Measurements from ENCODE around the gene PLG. TPM values are rescaled to one million over a fixed set of nuclear protein-coding genes. Genes with fewer than 3 reads are reported as not detected.
"Not testable (repeated sequence)": the region's sequence is repeated elsewhere in the genome, so short reads cannot be mapped to it uniquely, and the experiment has no call there.

The PLG gene
- total and polyA plus RNA-seq, 2 experiments from 2014 or later, result 0.29 TPM; not detected in 1

GRCh38 chr6:160690458-160690857 lies 11.6 kb upstream of the PLG start:
- Histone ChIP-seq H2AFZ (no peak overlapping the region), H3K4me2 (ENCODE audit: unreplicated experiment) (no peak overlapping the region), H3K9ac (no peak overlapping the region), H3K79me2 (ENCODE audit: insufficient read depth) (no peaks in the 10 kb centered on the region), H3K36me3 (ENCODE audit: low read depth) (no peaks in the 10 kb centered on the region), H3K4me1 (ENCODE audit: insufficient read depth) (no peaks in the 10 kb centered on the region), H3K27me3 (replicated peaks; ENCODE audit: insufficient read depth) (no peaks in the 10 kb centered on the region), H3K9me2 (ENCODE audit: insufficient read depth) (no peaks in the 10 kb centered on the region), H3K4me3 (no peak overlapping the region), H3K9me3 (ENCODE audit: low read depth) (no peaks in the 10 kb centered on the region), H3K27ac (no peak overlapping the region), H3F3A (ENCODE audit: insufficient read depth) (no peaks in the 10 kb centered on the region), H4K20me1 (ENCODE audit: insufficient read depth) (no peaks in the 10 kb centered on the region)
- TF ChIP-seq EZH2 (IDR thresholded peaks at IDR 0.05; ENCODE audit: insufficient read depth, poor library complexity, severe bottlenecking) (no peak), EZH2phosphoT487 (IDR thresholded peaks at IDR 0.05; ENCODE audit: insufficient read depth, low read depth) (no peak)
- DNase-seq, result no peak
- in situ Hi-C loops (cut with MboI), result no loop called here
- 56 to 68% methylated on average over 9 of the region's 9 CpGs for WGBS, 2 experiments (ENCODE audit: low coverage in 1 of 2, low lambda C conversion rate in 2 of 2, missing lambda C conversion rate in 2 of 2)

- no peaks in the 10 kb centered on the region for H3K9me3 ChIP-seq (ENCODE audit: low read depth)
- TF ChIP-seq EZH2 (IDR thresholded peaks at IDR 0.05; ENCODE audit: insufficient read depth, poor library complexity, severe bottlenecking), result no peak
- no peak for TF ChIP-seq EZH2phosphoT487 (IDR thresholded peaks at IDR 0.05; ENCODE audit: insufficient read depth, low read depth)
- no peaks in the 10 kb centered on the region for H3K4me1 ChIP-seq (ENCODE audit: insufficient read depth)
- no peak overlapping the region for H3K9ac ChIP-seq
- no peak overlapping the region for H3K27ac ChIP-seq
- DNase-seq, result no peak
- H3F3A ChIP-seq (ENCODE audit: insufficient read depth), result no peaks in the 10 kb centered on the region
- H3K36me3 ChIP-seq (ENCODE audit: low read depth), result no peaks in the 10 kb centered on the region
- no peaks in the 10 kb centered on the region for H3K9me2 ChIP-seq (ENCODE audit: insufficient read depth)
- WGBS, 2 experiments (ENCODE audit: low coverage in 1 of 2, low lambda C conversion rate in 2 of 2, missing lambda C conversion rate in 2 of 2), result 44 to 57% methylated on average over 5 of the region's 5 CpGs
- H4K20me1 ChIP-seq (ENCODE audit: insufficient read depth), result no peaks in the 10 kb centered on the region
- in situ Hi-C loops (cut with MboI), result no loop called here
- H2AFZ ChIP-seq, result no peak overlapping the region
- no peak overlapping the region for H3K4me2 ChIP-seq (ENCODE audit: unreplicated experiment)
- no peak overlapping the region for H3K4me3 ChIP-seq
- no peaks in the 10 kb centered on the region for H3K79me2 ChIP-seq (ENCODE audit: insufficient read depth)
- no peaks in the 10 kb centered on the region for H3K27me3 ChIP-seq (replicated peaks; ENCODE audit: insufficient read depth)
Observed at GRCh38 chr6:160691617-160692016, 10.4 kb upstream of the PLG start.

GRCh38 chr6:160692369-160692959 lies 9.6 kb upstream of the PLG start:
- H3K36me3 ChIP-seq (ENCODE audit: low read depth), result no peaks in the 10 kb centered on the region
- H3K27ac ChIP-seq, result no peak overlapping the region
- no peaks in the 10 kb centered on the region for H3K79me2 ChIP-seq (ENCODE audit: insufficient read depth)
- no peak overlapping the region for H2AFZ ChIP-seq
- whole genome bisulfite sequencing, 2 experiments (ENCODE audit: low coverage in 1 of 2, low lambda C conversion rate in 2 of 2, missing lambda C conversion rate in 2 of 2), result 61 to 67% methylated on average over 5 of the region's 5 CpGs
- no peaks in the 10 kb centered on the region for H4K20me1 ChIP-seq (ENCODE audit: insufficient read depth)
- peak; percentile 4 for DNase-seq
- H3K4me3 ChIP-seq, result no peak overlapping the region
- no peaks in the 10 kb centered on the region for H3K9me2 ChIP-seq (ENCODE audit: insufficient read depth)
- H3K9me3 ChIP-seq (ENCODE audit: low read depth), result no peaks in the 10 kb centered on the region
- no peaks in the 10 kb centered on the region for H3K4me1 ChIP-seq (ENCODE audit: insufficient read depth)
- H3K27me3 ChIP-seq (replicated peaks; ENCODE audit: insufficient read depth), result no peaks in the 10 kb centered on the region
- no peak overlapping the region for H3K9ac ChIP-seq
- no peak for TF ChIP-seq EZH2phosphoT487 (IDR thresholded peaks at IDR 0.05; ENCODE audit: insufficient read depth, low read depth)
- in situ Hi-C loops (cut with MboI), result no loop called here
- H3F3A ChIP-seq (ENCODE audit: insufficient read depth), result no peaks in the 10 kb centered on the region
- H3K4me2 ChIP-seq (ENCODE audit: unreplicated experiment), result no peak overlapping the region

- not testable (repeated sequence) for H3K36me3 ChIP-seq (ENCODE audit: low read depth); H3K9me3 ChIP-seq (ENCODE audit: low read depth)
- DNase-seq, result peak; percentile 44
Observed at GRCh38 chr6:160695025-160695424, 7.0 kb upstream of the PLG start.

GRCh38 chr6:160695622-160696021 lies 6.4 kb upstream of the PLG start:
- H2AFZ ChIP-seq; H3K27me3 ChIP-seq (replicated peaks; ENCODE audit: insufficient read depth); H4K20me1 ChIP-seq (ENCODE audit: insufficient read depth); DNase-seq; H3K9me3 ChIP-seq (ENCODE audit: low read depth); in situ Hi-C loops (cut with MboI); H3K9me2 ChIP-seq (ENCODE audit: insufficient read depth); H3K27ac ChIP-seq; H3K36me3 ChIP-seq (ENCODE audit: low read depth); H3F3A ChIP-seq (ENCODE audit: insufficient read depth); H3K9ac ChIP-seq; H3K4me2 ChIP-seq (ENCODE audit: unreplicated experiment); H3K4me3 ChIP-seq; H3K79me2 ChIP-seq (ENCODE audit: insufficient read depth); H3K4me1 ChIP-seq (ENCODE audit: insufficient read depth): not testable (repeated sequence)
- 7 to 8% methylated on average over 2 of the region's 2 CpGs for WGBS, 2 experiments (ENCODE audit: low coverage in 1 of 2, low lambda C conversion rate in 2 of 2, missing lambda C conversion rate in 2 of 2)

More at GRCh38 chr6:160695025-160695424, 7.0 kb upstream of the PLG start:
- H3K4me3 ChIP-seq; H2AFZ ChIP-seq; in situ Hi-C loops (cut with MboI); H3K9ac ChIP-seq; H3K4me2 ChIP-seq (ENCODE audit: unreplicated experiment); H3K4me1 ChIP-seq (ENCODE audit: insufficient read depth); H3K27me3 ChIP-seq (replicated peaks; ENCODE audit: insufficient read depth); H3K27ac ChIP-seq; H3K79me2 ChIP-seq (ENCODE audit: insufficient read depth); H3K9me2 ChIP-seq (ENCODE audit: insufficient read depth); H4K20me1 ChIP-seq (ENCODE audit: insufficient read depth); H3F3A ChIP-seq (ENCODE audit: insufficient read depth): not testable (repeated sequence)

- H3K27ac ChIP-seq; H3K27me3 ChIP-seq (replicated peaks; ENCODE audit: insufficient read depth); H3K4me3 ChIP-seq; H3K4me1 ChIP-seq (ENCODE audit: insufficient read depth); H3K4me2 ChIP-seq (ENCODE audit: unreplicated experiment); H3K9me2 ChIP-seq (ENCODE audit: insufficient read depth); H4K20me1 ChIP-seq (ENCODE audit: insufficient read depth); H3K36me3 ChIP-seq (ENCODE audit: low read depth); H3K9ac ChIP-seq; H2AFZ ChIP-seq; H3F3A ChIP-seq (ENCODE audit: insufficient read depth); H3K79me2 ChIP-seq (ENCODE audit: insufficient read depth); in situ Hi-C loops (cut with MboI); H3K9me3 ChIP-seq (ENCODE audit: low read depth); DNase-seq: not testable (repeated sequence)
- WGBS, 2 experiments (ENCODE audit: low coverage in 1 of 2, low lambda C conversion rate in 2 of 2, missing lambda C conversion rate in 2 of 2), result 32 to 41% methylated on average over 3 of the region's 3 CpGs
Observed at GRCh38 chr6:160696884-160697283, 5.2 kb upstream of the PLG start.

All from GM23248 (cell line).